PC-9 (cell line): Measurements from ENCODE around the gene AMIGO2.

Source experiments
- CTCF ChIP-seq: fragments of 200-600 bp; sonication (generic); conservative IDR thresholded peaks from 2 replicates; pipeline ENCODE4 v1.6.1; 2017; ENCODE audit warnings: mixed run types, antibody characterized with exemption, mild to moderate bottlenecking, moderate library complexity
- EZH2 ChIP-seq: fragments of 200-600 bp; sonication (generic); IDR thresholded peaks from 2 replicates; pipeline ENCODE4 v1.8.0; 2017; ENCODE audit warnings: antibody characterized with exemption, low read depth

- TF ChIP-seq EZH2 (no peak), CTCF (no peak)
These were observed 27.5 kb downstream of the AMIGO2 start for GRCh38 chr12:47052274-47052673.
